HepG2 (cell line): ENCODE data around the gene NCAPD2. TPM values are rescaled to one million over a fixed set of nuclear protein-coding genes. Genes with fewer than 3 reads are reported as not detected.

Experiments
- AKAP8 ChIP-seq: sonication (generic); formaldehyde crosslinking; IDR thresholded peaks from 2 replicates; pipeline ENCODE4 v1.5.1; 2020; ENCODE audit warnings: mild to moderate bottlenecking, missing genetic modification reagents
- CEBPB ChIP-seq: IDR thresholded peaks from 2 replicates; pipeline ENCODE4 v1.6.1; 2011; ENCODE audit warnings: low read depth, low read length, improper control_type of control experiment, borderline replicate concordance
- DPF2 ChIP-seq: sonication (generic); formaldehyde crosslinking; IDR thresholded peaks from 2 replicates; pipeline ENCODE4 v1.4.0; 2020; ENCODE audit warnings: mild to moderate bottlenecking, low read depth, missing genetic modification reagents, borderline replicate concordance
- HNRNPUL1 ChIP-seq: fragments of 200-400 bp; formaldehyde crosslinking; IDR thresholded peaks from 2 replicates; pipeline ENCODE4 v1.6.1; 2017; ENCODE audit warnings: low read depth, mild to moderate bottlenecking, low read length, moderate library complexity
- JUNB ChIP-seq: sonication (generic); formaldehyde crosslinking; IDR thresholded peaks from 2 replicates; pipeline ENCODE4 v1.8.0; 2022; ENCODE audit warnings: missing genetic modification reagents, mild to moderate bottlenecking, borderline replicate concordance
- LRRFIP1 ChIP-seq: sonication (generic); formaldehyde crosslinking; conservative IDR thresholded peaks from 2 replicates; pipeline ENCODE4 v1.4.0; 2020; ENCODE audit warnings: missing genetic modification reagents
- MED1 ChIP-seq: sonication (generic); formaldehyde crosslinking; IDR thresholded peaks from 2 replicates; pipeline ENCODE4 v1.4.0; 2020; ENCODE audit warnings: missing genetic modification reagents
- MLLT10 ChIP-seq: sonication (generic); formaldehyde crosslinking; IDR thresholded peaks from 2 replicates; pipeline ENCODE4 v1.4.0; 2020; ENCODE audit warnings: missing genetic modification reagents
- NFKB2 ChIP-seq: sonication (generic); formaldehyde crosslinking; IDR thresholded peaks from 2 replicates; pipeline ENCODE4 v1.4.0; 2020; ENCODE audit warnings: missing genetic modification reagents, borderline replicate concordance
- NPAS2 ChIP-seq: sonication (generic); formaldehyde crosslinking; IDR thresholded peaks from 2 replicates; pipeline ENCODE4 v1.8.0; 2022; ENCODE audit warnings: mild to moderate bottlenecking, missing genetic modification reagents, borderline replicate concordance
- NR3C1 ChIP-seq: sonication (generic); formaldehyde crosslinking; IDR thresholded peaks from 2 replicates; pipeline ENCODE4 v1.4.0; 2020; ENCODE audit warnings: missing genetic modification reagents
- REL ChIP-seq: sonication (generic); formaldehyde crosslinking; conservative IDR thresholded peaks from 2 replicates; pipeline ENCODE4 v1.8.0; 2022; ENCODE audit warnings: mild to moderate bottlenecking, missing genetic modification reagents, moderate library complexity
- RXRA ChIP-seq: sonication (generic); formaldehyde crosslinking; IDR thresholded peaks from 2 replicates; pipeline ENCODE4 v1.5.1; 2020; ENCODE audit warnings: missing genetic modification reagents
- SAFB2 ChIP-seq: sonication (generic); formaldehyde crosslinking; IDR thresholded peaks from 2 replicates; pipeline ENCODE4 v1.5.1; 2020; ENCODE audit warnings: missing genetic modification reagents, low read depth, mild to moderate bottlenecking, borderline replicate concordance
- SAP130 ChIP-seq: IDR thresholded peaks from 2 replicates; pipeline ENCODE4 v1.6.1; 2016; ENCODE audit warnings: low read depth
- TAF15 ChIP-seq: fragments of 200-400 bp; formaldehyde crosslinking; IDR thresholded peaks from one replicate; pipeline ENCODE4 v1.6.1; 2018; ENCODE audit warnings: mild to moderate bottlenecking, low read depth, low read length; ENCODE audit not compliant: poor library complexity, severe bottlenecking
- TCF12 ChIP-seq, 2 experiments: fragments of 450-650 bp in 1 of 2; sonication (generic) in 1 of 2; formaldehyde crosslinking in 1 of 2; IDR thresholded peaks; 2 replicates each; pipeline versions ENCODE4 v1.6.1 to v1.8.0; 2017 to 2022; ENCODE audit warnings: antibody characterized with exemption in 1 of 2, mild to moderate bottlenecking in 1 of 2, missing genetic modification reagents in 1 of 2, moderate library complexity in 1 of 2
- ZBTB14 ChIP-seq: sonication (generic); formaldehyde crosslinking; IDR thresholded peaks from 2 replicates; pipeline ENCODE4 v1.4.0; 2020; ENCODE audit warnings: missing genetic modification reagents
- ZBTB7B ChIP-seq: sonication (generic); formaldehyde crosslinking; IDR thresholded peaks from 2 replicates; pipeline ENCODE4 v1.4.0; 2020; ENCODE audit warnings: missing genetic modification reagents
- ZFP1 ChIP-seq: IDR thresholded peaks from 2 replicates; pipeline ENCODE4 v1.6.1; 2016
- ZNF253 ChIP-seq: sonication (generic); formaldehyde crosslinking; IDR thresholded peaks from 2 replicates; pipeline ENCODE4 v1.8.0; 2022; ENCODE audit warnings: mild to moderate bottlenecking, missing genetic modification reagents, borderline replicate concordance
- ZNF275 ChIP-seq: sonication (generic); formaldehyde crosslinking; IDR thresholded peaks from 2 replicates; pipeline ENCODE4 v1.8.0; 2022; ENCODE audit warnings: missing genetic modification reagents, mild to moderate bottlenecking, inconsistent platforms, borderline replicate concordance
- ZNF317 ChIP-seq: sonication (generic); formaldehyde crosslinking; IDR thresholded peaks from 2 replicates; pipeline ENCODE4 v1.5.0; 2020; ENCODE audit warnings: mild to moderate bottlenecking, missing genetic modification reagents
- ZNF430 ChIP-seq: sonication (generic); formaldehyde crosslinking; IDR thresholded peaks from 2 replicates; pipeline ENCODE4 v1.9.0; 2021; ENCODE audit warnings: mild to moderate bottlenecking, missing genetic modification reagents
- ZNF547 ChIP-seq: sonication (generic); formaldehyde crosslinking; IDR thresholded peaks from 2 replicates; pipeline ENCODE4 v1.5.1; 2020; ENCODE audit warnings: mild to moderate bottlenecking, missing genetic modification reagents
- ZNF746 ChIP-seq: sonication (generic); formaldehyde crosslinking; IDR thresholded peaks from 2 replicates; pipeline ENCODE4 v1.8.0; 2022; ENCODE audit warnings: mild to moderate bottlenecking, missing genetic modification reagents
- ZNF776 ChIP-seq: sonication (generic); formaldehyde crosslinking; IDR thresholded peaks from 2 replicates; pipeline ENCODE4 v1.4.0; 2020; ENCODE audit warnings: mild to moderate bottlenecking, missing genetic modification reagents
- ZNF792 ChIP-seq: IDR thresholded peaks from 2 replicates; pipeline ENCODE4 v1.6.1; 2016
- ZSCAN25 ChIP-seq: sonication (generic); formaldehyde crosslinking; IDR thresholded peaks from 2 replicates; pipeline ENCODE4 v1.8.0; 2022; ENCODE audit warnings: mild to moderate bottlenecking, missing genetic modification reagents
- polyA plus RNA-seq, 8 experiments: library from polyadenylated mRNA; depleted of rRNA in 3 of 8; stranded (reverse) in 7 of 8; unstranded in 1 of 8; fragments of >200 nt; fragmentation: Illumina TruSeq in 4 of 8; extraction: Trizol in 4 of 8; gene quantifications; 2 replicates each; pipeline versions ENCODE4 v1.2.1 to v1.2.3, GENCODE V29; 2011 to 2016; ENCODE audit warnings: low read depth in 4 of 8, missing spikeins in 1 of 8, mixed read lengths in 1 of 8; ENCODE audit not compliant: insufficient read depth in 1 of 8
- total RNA-seq, 5 experiments: library from RNA; depleted of rRNA; stranded (reverse); fragments of >200 nt; fragmentation: Illumina TruSeq; extraction: Trizol; gene quantifications; 2 replicates each; pipeline ENCODE4 v1.2.3, GENCODE V29; 2016; ENCODE audit warnings: low read depth in 1 of 5

NCAPD2 gene
- total and polyA plus RNA-seq, 2 of the 13 experiments (the other 11 are each of a cell fraction or from before 2014, with no cell fraction given), result 51.1 to 65.6 TPM

- no peak; the same call in 1 of the 2 replicates for TF ChIP-seq SAP130
- TF ChIP-seq CEBPB, result no peak
- no peak for TF ChIP-seq NPAS2 (CRISPR knock-in tag)
- TF ChIP-seq JUNB (CRISPR knock-in tag), result no peak
- TF ChIP-seq DPF2 (CRISPR knock-in tag), result 0 out of 2 replicates have a peak, but pooled peaks have one; percentile 5
- no peak for TF ChIP-seq ZSCAN25
- no peak for TF ChIP-seq ZNF430 (CRISPR knock-in tag)
- no peak for TF ChIP-seq ZFP1
- TF ChIP-seq SAFB2 (CRISPR knock-in tag), result no peak
- peak; percentile 23; the same call in 1 of the 2 replicates for TF ChIP-seq ZBTB7B
- TF ChIP-seq ZNF746 (CRISPR knock-in tag), result 0 out of 2 replicates have a peak, but pooled peaks have one; percentile 18
- no peak for TF ChIP-seq ZBTB14 (CRISPR knock-in tag)
- TF ChIP-seq ZNF317 (CRISPR knock-in tag), result no peak
- TF ChIP-seq MLLT10 (CRISPR knock-in tag), result no peak
- no peak for TF ChIP-seq TCF12 (IDR thresholded peaks at IDR 0.05)
- peak; percentile 11; the same call in 1 of the 2 replicates for TF ChIP-seq TCF12 (CRISPR knock-in tag; IDR thresholded peaks at IDR 0.05)
- TF ChIP-seq ZNF776 (CRISPR knock-in tag), result no peak; the same call in 1 of the 2 replicates
- no peak for TF ChIP-seq NFKB2 (CRISPR knock-in tag)
- no peak for TF ChIP-seq LRRFIP1 (CRISPR knock-in tag)
- no peak for TF ChIP-seq ZNF792 (CRISPR knock-in tag)
- TF ChIP-seq NR3C1 (CRISPR knock-in tag), result no peak
- no peak for TF ChIP-seq MED1 (CRISPR knock-in tag)
- no peak; the same call in 1 of the 2 replicates for TF ChIP-seq ZNF547 (CRISPR knock-in tag)
- TF ChIP-seq AKAP8 (CRISPR knock-in tag), result no peak
- no peak for TF ChIP-seq ZNF275 (CRISPR knock-in tag)
- TF ChIP-seq HNRNPUL1, result no peak
- TF ChIP-seq REL (CRISPR knock-in tag), result no peak
- TF ChIP-seq RXRA (CRISPR knock-in tag), result peak; percentile 14; the same call in 1 of the 2 replicates
- TF ChIP-seq TAF15, result no peak
- no peak for TF ChIP-seq ZNF253 (CRISPR knock-in tag)
Measured at GRCh38 chr12:6533653-6533922, 39.7 kb downstream of the NCAPD2 start (continued).
